ENCODE measurements around the gene SLC2A2.

SLC2A2 gene

GRCh38 chr3:171026597-171027293 lies at the start of gene SLC2A2:
Gene SLC2A2 (minus strand): TSS chr3:171026720. CDS start chr3:171026670, 50 bp downstream.
- Histone ChIP-seq H3K4me3 (no peak within 1 kb of the TSS), H3K27ac (no peak within 1 kb of the TSS)
- no peak for DNase-seq (ENCODE audit: low spot score)
- no peak for TF ChIP-seq CTCF (IDR thresholded peaks at IDR 0.05)

- DNase-seq (ENCODE audit: low spot score): no peak
- no peak for TF ChIP-seq CTCF (IDR thresholded peaks at IDR 0.05)
- H3K27ac ChIP-seq: no peak overlapping the region
- H3K4me3 ChIP-seq: no peak overlapping the region
Observed at GRCh38 chr3:171072432-171072831, 45.9 kb upstream of the SLC2A2 start.

GRCh38 chr3:171068658-171069057 lies 42.1 kb upstream of the SLC2A2 start:
- H3K27ac ChIP-seq: no peak overlapping the region
- H3K4me3 ChIP-seq: no peak overlapping the region
- no peak for TF ChIP-seq CTCF (IDR thresholded peaks at IDR 0.05)
- no peak for DNase-seq (ENCODE audit: low spot score)

- Histone ChIP-seq H3K27ac (no peak overlapping the region), H3K4me3 (no peak overlapping the region)
- no peak for TF ChIP-seq CTCF (IDR thresholded peaks at IDR 0.05)
- no peak for DNase-seq (ENCODE audit: low spot score)
Observed at GRCh38 chr3:171066206-171066605, 39.7 kb upstream of the SLC2A2 start.

- DNase-seq (ENCODE audit: low spot score): no peak
- TF ChIP-seq CTCF (IDR thresholded peaks at IDR 0.05): no peak
- H3K27ac ChIP-seq: no peak overlapping the region
Observed at GRCh38 chr3:171065732-171066131, 39.2 kb upstream of the SLC2A2 start.

GRCh38 chr3:171064461-171064860 lies 37.9 kb upstream of the SLC2A2 start:
- no peak for DNase-seq (ENCODE audit: low spot score)
- no peak for TF ChIP-seq CTCF (IDR thresholded peaks at IDR 0.05)
- Histone ChIP-seq H3K27ac (no peak overlapping the region), H3K4me3 (no peak overlapping the region)

More at GRCh38 chr3:171065732-171066131, 39.2 kb upstream of the SLC2A2 start:
- H3K4me3 ChIP-seq: no peak overlapping the region

- TF ChIP-seq CTCF (IDR thresholded peaks at IDR 0.05): no peak
Observed at GRCh38 chr3:171061749-171062148, 35.2 kb upstream of the SLC2A2 start.

More at GRCh38 chr3:171061749-171062148, 35.2 kb upstream of the SLC2A2 start:
- DNase-seq (ENCODE audit: low spot score): no peak
- H3K27ac ChIP-seq: no peak overlapping the region
- H3K4me3 ChIP-seq: no peak overlapping the region

All from coronary artery (tissue), 2 donors.